WTC11 (cell line): ENCODE data around the gene TMA7B. TPM values are rescaled to one million over a fixed set of nuclear protein-coding genes. Genes with fewer than 3 reads are reported as not detected.

Experiments
- ATAC-seq: fragments of 200-7000 bp; cut with Tn5 transposase; 2 replicates; pipeline ENCODE4 v1.10.0; 2021; ENCODE audit warnings: mild to moderate bottlenecking, moderate library complexity
- CTCF ChIA-PET: fragments of 300-600 bp; sonication (Branson Sonifier 250); formaldehyde crosslinking; loops from one replicate; lab custom pipeline; 2021; ENCODE audit warnings: antibody characterized with exemption; lab: Charles Lee
- POLR2A ChIA-PET: fragments of 350-600 bp; sonication (Branson Sonifier 250); formaldehyde crosslinking; loops from one replicate; lab custom pipeline; 2021; ENCODE audit warnings: antibody characterized with exemption; lab: Charles Lee
- DNase-seq: peaks from one replicate; pipeline ENCODE4 v3.0.0; 2021; ENCODE audit warnings: low spot score
- H3K27ac Mint-ChIP-seq: 2 replicates; pipeline ENCODE4 v1.8.0; 2021; ENCODE audit warnings: mixed read lengths
- H3K27me3 Mint-ChIP-seq: 2 replicates; pipeline ENCODE4 v1.8.0; 2021; ENCODE audit warnings: low read depth, mild to moderate bottlenecking, moderate library complexity, mixed read lengths
- H3K36me3 Mint-ChIP-seq: 2 replicates; pipeline ENCODE4 v1.8.0; 2021; ENCODE audit warnings: mixed read lengths
- H3K4me1 Mint-ChIP-seq: 2 replicates; pipeline ENCODE4 v1.8.0; 2022; ENCODE audit warnings: mixed read lengths
- H3K4me3 Mint-ChIP-seq: 2 replicates; pipeline ENCODE4 v1.8.0; 2021; ENCODE audit warnings: mild to moderate bottlenecking, moderate library complexity, mixed read lengths
- H3K9me3 Mint-ChIP-seq: 2 replicates; pipeline ENCODE4 v1.8.0; 2021; ENCODE audit warnings: mixed read lengths
- GTF2I ChIP-seq: fragments of 250-450 bp; sonication (Bioruptor Pico); conservative IDR thresholded peaks from 2 replicates; pipeline ENCODE4 v1.4.0; 2021; ENCODE audit warnings: mild to moderate bottlenecking
- MYBL2 ChIP-seq: sonication (generic); formaldehyde crosslinking; IDR thresholded peaks from 2 replicates; pipeline ENCODE4 v1.8.1; 2023; ENCODE audit warnings: mild to moderate bottlenecking, moderate library complexity, missing genetic modification reagents
- NFYB ChIP-seq: sonication (generic); formaldehyde crosslinking; conservative IDR thresholded peaks from 2 replicates; pipeline ENCODE4 v1.8.0; 2022; ENCODE audit warnings: low read depth, missing genetic modification reagents
- PRRX2 ChIP-seq: fragments of 250-450 bp; sonication (Bioruptor Pico); IDR thresholded peaks from 2 replicates; pipeline ENCODE4 v1.8.0; 2021; ENCODE audit warnings: mild to moderate bottlenecking
- RORB ChIP-seq: fragments of 250-450 bp; sonication (Bioruptor Pico); IDR thresholded peaks from 2 replicates; pipeline ENCODE4 v1.9.0; 2021; ENCODE audit warnings: mild to moderate bottlenecking
- TCF7 ChIP-seq: sonication (generic); formaldehyde crosslinking; IDR thresholded peaks from 2 replicates; pipeline ENCODE4 v1.8.0; 2022; ENCODE audit warnings: mild to moderate bottlenecking, low read depth, missing genetic modification reagents, moderate library complexity
- TP53 ChIP-seq: sonication (generic); formaldehyde crosslinking; IDR thresholded peaks from 2 replicates; pipeline ENCODE4 v1.8.1; 2023; ENCODE audit warnings: mild to moderate bottlenecking, missing genetic modification reagents
- ZBTB21 ChIP-seq: sonication (generic); formaldehyde crosslinking; IDR thresholded peaks from 2 replicates; pipeline ENCODE4 v1.8.1; 2023; ENCODE audit warnings: mild to moderate bottlenecking, missing genetic modification reagents, borderline replicate concordance
- ZNF396 ChIP-seq: fragments of 250-450 bp; sonication (Bioruptor Pico); IDR thresholded peaks from 2 replicates; pipeline ENCODE4 v1.8.0; 2021; ENCODE audit warnings: mild to moderate bottlenecking, moderate library complexity, borderline replicate concordance
- ZNF423 ChIP-seq: fragments of 250-450 bp; sonication (Bioruptor Pico); IDR thresholded peaks from 2 replicates; pipeline ENCODE4 v2.1.2; 2022; ENCODE audit warnings: mild to moderate bottlenecking, moderate library complexity
- total RNA-seq: library from RNA; stranded (reverse); gene quantifications from 3 replicates; pipeline ENCODE4 v1.2.3, GENCODE V29; 2021
- TF ChIP-seq, protein P1 (sequence below): sonication (generic); formaldehyde crosslinking; IDR thresholded peaks from 2 replicates; pipeline ENCODE4 v1.8.1; 2023; ENCODE audit warnings: mild to moderate bottlenecking, missing genetic modification reagents, borderline replicate concordance
- TF ChIP-seq, protein P2 (sequence below): sonication (generic); formaldehyde crosslinking; IDR thresholded peaks from 2 replicates; pipeline ENCODE4 v1.8.1; 2022; ENCODE audit warnings: mild to moderate bottlenecking, missing genetic modification reagents, moderate library complexity, borderline replicate concordance
- TF ChIP-seq, protein P3 (sequence below): sonication (generic); formaldehyde crosslinking; IDR thresholded peaks from 2 replicates; pipeline ENCODE4 v1.8.1; 2023; ENCODE audit warnings: mild to moderate bottlenecking, moderate library complexity, missing genetic modification reagents
- TF ChIP-seq, protein P4 (sequence below): fragments of 250-450 bp; sonication (Bioruptor Pico); IDR thresholded peaks from 2 replicates; pipeline ENCODE4 v1.8.0; 2021; ENCODE audit warnings: mild to moderate bottlenecking
- TF ChIP-seq, protein P5 (sequence below): fragments of 250-450 bp; sonication (Bioruptor Pico); IDR thresholded peaks from 2 replicates; pipeline ENCODE4 v1.9.0; 2021; ENCODE audit warnings: moderate library complexity, mild to moderate bottlenecking, inconsistent platforms, borderline replicate concordance
- TF ChIP-seq, protein P6 (sequence below): sonication (generic); formaldehyde crosslinking; IDR thresholded peaks from 2 replicates; pipeline ENCODE4 v1.8.0; 2022; ENCODE audit warnings: missing genetic modification reagents
- TF ChIP-seq, protein P7 (sequence below): fragments of 200-600 bp; IDR thresholded peaks from 2 replicates; pipeline ENCODE4 v1.8.0; 2022; ENCODE audit warnings: antibody characterized with exemption

The TMA7B gene
- total RNA-seq, 1 experiment from 2014 or later = not detected

DNA sequence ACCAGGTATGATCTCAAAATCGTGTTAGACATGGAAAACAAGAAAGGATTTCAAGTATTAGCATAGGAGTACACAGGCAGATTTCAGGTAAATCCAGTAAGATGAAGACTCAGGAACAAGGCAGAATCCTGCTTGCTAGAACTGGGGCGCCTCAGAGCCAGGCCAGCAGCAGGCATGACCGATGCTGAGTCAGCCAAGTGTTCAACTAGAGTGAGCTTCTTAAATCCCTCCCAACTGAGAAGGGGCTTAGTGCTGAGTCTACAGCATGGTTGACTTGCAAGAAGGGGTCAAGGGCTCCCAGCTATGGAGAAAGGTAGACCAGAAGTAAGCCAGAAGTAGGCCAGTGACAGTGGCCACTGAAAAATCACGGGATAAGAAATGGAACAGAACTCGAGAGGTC is 46.9 kb upstream of the TMA7B start (continued):
- TF ChIP-seq, protein P1, sequence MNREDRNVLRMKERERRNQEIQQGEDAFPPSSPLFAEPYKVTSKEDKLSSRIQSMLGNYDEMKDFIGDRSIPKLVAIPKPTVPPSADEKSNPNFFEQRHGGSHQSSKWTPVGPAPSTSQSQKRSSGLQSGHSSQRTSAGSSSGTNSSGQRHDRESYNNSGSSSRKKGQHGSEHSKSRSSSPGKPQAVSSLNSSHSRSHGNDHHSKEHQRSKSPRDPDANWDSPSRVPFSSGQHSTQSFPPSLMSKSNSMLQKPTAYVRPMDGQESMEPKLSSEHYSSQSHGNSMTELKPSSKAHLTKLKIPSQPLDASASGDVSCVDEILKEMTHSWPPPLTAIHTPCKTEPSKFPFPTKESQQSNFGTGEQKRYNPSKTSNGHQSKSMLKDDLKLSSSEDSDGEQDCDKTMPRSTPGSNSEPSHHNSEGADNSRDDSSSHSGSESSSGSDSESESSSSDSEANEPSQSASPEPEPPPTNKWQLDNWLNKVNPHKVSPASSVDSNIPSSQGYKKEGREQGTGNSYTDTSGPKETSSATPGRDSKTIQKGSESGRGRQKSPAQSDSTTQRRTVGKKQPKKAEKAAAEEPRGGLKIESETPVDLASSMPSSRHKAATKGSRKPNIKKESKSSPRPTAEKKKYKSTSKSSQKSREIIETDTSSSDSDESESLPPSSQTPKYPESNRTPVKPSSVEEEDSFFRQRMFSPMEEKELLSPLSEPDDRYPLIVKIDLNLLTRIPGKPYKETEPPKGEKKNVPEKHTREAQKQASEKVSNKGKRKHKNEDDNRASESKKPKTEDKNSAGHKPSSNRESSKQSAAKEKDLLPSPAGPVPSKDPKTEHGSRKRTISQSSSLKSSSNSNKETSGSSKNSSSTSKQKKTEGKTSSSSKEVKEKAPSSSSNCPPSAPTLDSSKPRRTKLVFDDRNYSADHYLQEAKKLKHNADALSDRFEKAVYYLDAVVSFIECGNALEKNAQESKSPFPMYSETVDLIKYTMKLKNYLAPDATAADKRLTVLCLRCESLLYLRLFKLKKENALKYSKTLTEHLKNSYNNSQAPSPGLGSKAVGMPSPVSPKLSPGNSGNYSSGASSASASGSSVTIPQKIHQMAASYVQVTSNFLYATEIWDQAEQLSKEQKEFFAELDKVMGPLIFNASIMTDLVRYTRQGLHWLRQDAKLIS (CRISPR knock-in tag) = no peak
- TF ChIP-seq MYBL2 = no peak
- TF ChIP-seq, protein P2, sequence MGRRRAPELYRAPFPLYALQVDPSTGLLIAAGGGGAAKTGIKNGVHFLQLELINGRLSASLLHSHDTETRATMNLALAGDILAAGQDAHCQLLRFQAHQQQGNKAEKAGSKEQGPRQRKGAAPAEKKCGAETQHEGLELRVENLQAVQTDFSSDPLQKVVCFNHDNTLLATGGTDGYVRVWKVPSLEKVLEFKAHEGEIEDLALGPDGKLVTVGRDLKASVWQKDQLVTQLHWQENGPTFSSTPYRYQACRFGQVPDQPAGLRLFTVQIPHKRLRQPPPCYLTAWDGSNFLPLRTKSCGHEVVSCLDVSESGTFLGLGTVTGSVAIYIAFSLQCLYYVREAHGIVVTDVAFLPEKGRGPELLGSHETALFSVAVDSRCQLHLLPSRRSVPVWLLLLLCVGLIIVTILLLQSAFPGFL (CRISPR knock-in tag) = no peak
- TF ChIP-seq, protein P3, sequence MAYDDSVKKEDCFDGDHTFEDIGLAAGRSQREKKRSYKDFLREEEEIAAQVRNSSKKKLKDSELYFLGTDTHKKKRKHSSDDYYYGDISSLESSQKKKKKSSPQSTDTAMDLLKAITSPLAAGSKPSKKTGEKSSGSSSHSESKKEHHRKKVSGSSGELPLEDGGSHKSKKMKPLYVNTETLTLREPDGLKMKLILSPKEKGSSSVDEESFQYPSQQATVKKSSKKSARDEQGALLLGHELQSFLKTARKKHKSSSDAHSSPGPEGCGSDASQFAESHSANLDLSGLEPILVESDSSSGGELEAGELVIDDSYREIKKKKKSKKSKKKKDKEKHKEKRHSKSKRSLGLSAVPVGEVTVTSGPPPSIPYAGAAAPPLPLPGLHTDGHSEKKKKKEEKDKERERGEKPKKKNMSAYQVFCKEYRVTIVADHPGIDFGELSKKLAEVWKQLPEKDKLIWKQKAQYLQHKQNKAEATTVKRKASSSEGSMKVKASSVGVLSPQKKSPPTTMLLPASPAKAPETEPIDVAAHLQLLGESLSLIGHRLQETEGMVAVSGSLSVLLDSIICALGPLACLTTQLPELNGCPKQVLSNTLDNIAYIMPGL = no peak

DNA sequence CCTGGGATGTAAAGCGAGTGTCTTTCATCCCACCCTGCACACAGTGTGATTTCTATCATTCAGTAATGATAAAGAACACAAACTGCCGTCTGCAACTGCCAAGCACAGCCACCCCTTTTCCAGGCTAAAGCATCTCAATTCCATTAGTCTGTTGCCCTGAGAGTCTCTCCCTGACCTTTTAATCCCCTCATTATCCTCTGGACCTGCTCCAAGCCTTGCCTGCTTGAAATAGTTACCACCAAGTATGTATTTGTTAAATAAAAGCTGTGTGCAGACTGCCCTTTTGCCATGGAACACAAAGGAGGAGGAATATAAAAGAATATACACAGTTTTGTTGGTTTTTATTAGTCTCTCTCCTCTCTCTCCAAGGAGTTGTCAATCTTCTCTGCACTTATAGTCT is 46.3 kb upstream of the TMA7B start:
- H3K36me3 Mint-ChIP-seq = no peaks in the 10 kb centered on the region
- CTCF ChIA-PET = interaction anchor here (1.5 kb wide), 1 partner anchor 379 kb away, joined by 3 read pairs; no protein-coding TSS in a partner anchor
- H3K4me3 Mint-ChIP-seq = no peak overlapping the region
- H3K4me1 Mint-ChIP-seq = peaks cover 14% of the 10 kb centered on the region
- DNase-seq (no peak), ATAC-seq (no peak)
- H3K27me3 Mint-ChIP-seq = no peaks in the 10 kb centered on the region; the same call in 1 of the 2 replicates
- no peak overlapping the region for H3K27ac Mint-ChIP-seq
- POLR2A ChIA-PET = no interaction called here
- H3K9me3 Mint-ChIP-seq = no peaks in the 10 kb centered on the region
- no peak for TF ChIP-seq MYBL2
- TF ChIP-seq, protein P4, sequence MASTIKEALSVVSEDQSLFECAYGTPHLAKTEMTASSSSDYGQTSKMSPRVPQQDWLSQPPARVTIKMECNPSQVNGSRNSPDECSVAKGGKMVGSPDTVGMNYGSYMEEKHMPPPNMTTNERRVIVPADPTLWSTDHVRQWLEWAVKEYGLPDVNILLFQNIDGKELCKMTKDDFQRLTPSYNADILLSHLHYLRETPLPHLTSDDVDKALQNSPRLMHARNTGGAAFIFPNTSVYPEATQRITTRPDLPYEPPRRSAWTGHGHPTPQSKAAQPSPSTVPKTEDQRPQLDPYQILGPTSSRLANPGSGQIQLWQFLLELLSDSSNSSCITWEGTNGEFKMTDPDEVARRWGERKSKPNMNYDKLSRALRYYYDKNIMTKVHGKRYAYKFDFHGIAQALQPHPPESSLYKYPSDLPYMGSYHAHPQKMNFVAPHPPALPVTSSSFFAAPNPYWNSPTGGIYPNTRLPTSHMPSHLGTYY = no peak
- TF ChIP-seq NFYB = no peak
- TF ChIP-seq GTF2I = no peak
- no peak for TF ChIP-seq ZNF396 (CRISPR knock-in tag)
- TF ChIP-seq, protein P5, sequence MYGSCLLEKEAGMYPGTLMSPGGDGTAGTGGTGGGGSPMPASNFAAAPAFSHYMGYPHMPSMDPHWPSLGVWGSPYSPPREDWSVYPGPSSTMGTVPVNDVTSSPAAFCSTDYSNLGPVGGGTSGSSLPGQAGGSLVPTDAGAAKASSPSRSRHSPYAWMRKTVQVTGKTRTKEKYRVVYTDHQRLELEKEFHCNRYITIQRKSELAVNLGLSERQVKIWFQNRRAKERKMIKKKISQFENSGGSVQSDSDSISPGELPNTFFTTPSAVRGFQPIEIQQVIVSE (CRISPR knock-in tag) = no peak
- TF ChIP-seq ZBTB21 (CRISPR knock-in tag) = no peak
- TF ChIP-seq TP53 = no peak
- no peak for TF ChIP-seq RORB
- TF ChIP-seq, protein P3 = no peak
- TF ChIP-seq, protein P6, sequence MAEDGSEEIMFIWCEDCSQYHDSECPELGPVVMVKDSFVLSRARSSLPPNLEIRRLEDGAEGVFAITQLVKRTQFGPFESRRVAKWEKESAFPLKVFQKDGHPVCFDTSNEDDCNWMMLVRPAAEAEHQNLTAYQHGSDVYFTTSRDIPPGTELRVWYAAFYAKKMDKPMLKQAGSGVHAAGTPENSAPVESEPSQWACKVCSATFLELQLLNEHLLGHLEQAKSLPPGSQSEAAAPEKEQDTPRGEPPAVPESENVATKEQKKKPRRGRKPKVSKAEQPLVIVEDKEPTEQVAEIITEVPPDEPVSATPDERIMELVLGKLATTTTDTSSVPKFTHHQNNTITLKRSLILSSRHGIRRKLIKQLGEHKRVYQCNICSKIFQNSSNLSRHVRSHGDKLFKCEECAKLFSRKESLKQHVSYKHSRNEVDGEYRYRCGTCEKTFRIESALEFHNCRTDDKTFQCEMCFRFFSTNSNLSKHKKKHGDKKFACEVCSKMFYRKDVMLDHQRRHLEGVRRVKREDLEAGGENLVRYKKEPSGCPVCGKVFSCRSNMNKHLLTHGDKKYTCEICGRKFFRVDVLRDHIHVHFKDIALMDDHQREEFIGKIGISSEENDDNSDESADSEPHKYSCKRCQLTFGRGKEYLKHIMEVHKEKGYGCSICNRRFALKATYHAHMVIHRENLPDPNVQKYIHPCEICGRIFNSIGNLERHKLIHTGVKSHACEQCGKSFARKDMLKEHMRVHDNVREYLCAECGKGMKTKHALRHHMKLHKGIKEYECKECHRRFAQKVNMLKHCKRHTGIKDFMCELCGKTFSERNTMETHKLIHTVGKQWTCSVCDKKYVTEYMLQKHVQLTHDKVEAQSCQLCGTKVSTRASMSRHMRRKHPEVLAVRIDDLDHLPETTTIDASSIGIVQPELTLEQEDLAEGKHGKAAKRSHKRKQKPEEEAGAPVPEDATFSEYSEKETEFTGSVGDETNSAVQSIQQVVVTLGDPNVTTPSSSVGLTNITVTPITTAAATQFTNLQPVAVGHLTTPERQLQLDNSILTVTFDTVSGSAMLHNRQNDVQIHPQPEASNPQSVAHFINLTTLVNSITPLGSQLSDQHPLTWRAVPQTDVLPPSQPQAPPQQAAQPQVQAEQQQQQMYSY (CRISPR knock-in tag) = no peak
- TF ChIP-seq, protein P7, sequence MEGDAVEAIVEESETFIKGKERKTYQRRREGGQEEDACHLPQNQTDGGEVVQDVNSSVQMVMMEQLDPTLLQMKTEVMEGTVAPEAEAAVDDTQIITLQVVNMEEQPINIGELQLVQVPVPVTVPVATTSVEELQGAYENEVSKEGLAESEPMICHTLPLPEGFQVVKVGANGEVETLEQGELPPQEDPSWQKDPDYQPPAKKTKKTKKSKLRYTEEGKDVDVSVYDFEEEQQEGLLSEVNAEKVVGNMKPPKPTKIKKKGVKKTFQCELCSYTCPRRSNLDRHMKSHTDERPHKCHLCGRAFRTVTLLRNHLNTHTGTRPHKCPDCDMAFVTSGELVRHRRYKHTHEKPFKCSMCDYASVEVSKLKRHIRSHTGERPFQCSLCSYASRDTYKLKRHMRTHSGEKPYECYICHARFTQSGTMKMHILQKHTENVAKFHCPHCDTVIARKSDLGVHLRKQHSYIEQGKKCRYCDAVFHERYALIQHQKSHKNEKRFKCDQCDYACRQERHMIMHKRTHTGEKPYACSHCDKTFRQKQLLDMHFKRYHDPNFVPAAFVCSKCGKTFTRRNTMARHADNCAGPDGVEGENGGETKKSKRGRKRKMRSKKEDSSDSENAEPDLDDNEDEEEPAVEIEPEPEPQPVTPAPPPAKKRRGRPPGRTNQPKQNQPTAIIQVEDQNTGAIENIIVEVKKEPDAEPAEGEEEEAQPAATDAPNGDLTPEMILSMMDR = no peak
- no peak for TF ChIP-seq TCF7
- TF ChIP-seq PRRX2 (CRISPR knock-in tag) = no peak
- TF ChIP-seq ZNF423 (CRISPR knock-in tag) = no peak
